K562 (cell line): ENCODE results near the gene TMEM218. TPM values are rescaled to one million over a fixed set of nuclear protein-coding genes. Genes with fewer than 3 reads are reported as not detected.

Experiments
- ATAC-seq: fragments of 200-7000 bp; cut with Tn5 transposase; 3 replicates; pipeline ENCODE4 v1.9.1; 2020; ENCODE audit warnings: moderate library complexity
- BruUV-seq: library from RNA; stranded (reverse); fragments of 400-500 nt; replicated peaks from 2 replicates; lab custom pipeline; 2021; lab: Mats Ljungman, UMichigan
- CTCF ChIA-PET: fragments of 300-600 bp; formaldehyde crosslinking; extraction: SDS; loops from one replicate; lab custom pipeline; 2021; ENCODE audit warnings: low intra/inter-chr PET ratio; lab: Yijun Ruan, JAX
- POLR2A ChIA-PET: fragments of 300-600, 350-650 bp; sonication (Branson Sonifier 250); formaldehyde crosslinking; extraction: SDS; loops from one replicate; lab custom pipeline; 2021; ENCODE audit warnings: antibody characterized with exemption, inconsistent platforms; lab: Yijun Ruan, JAX
- DNase-seq, 4 experiments: peaks; one replicate each; pipeline versions ENCODE4 v3.0.0 to v3.0.0-alpha.2; 2011 to 2018; ENCODE audit warnings: low spot score in 3 of 4, mixed read lengths in 3 of 4; ENCODE audit errors: extremely low read depth in 1 of 4
- FAIRE-seq: peaks from 2 replicates; lab custom pipeline; 2011; peaks lifted over from hg19 to GRCh38; lab: Jason Lieb, UNC
- H2AFZ ChIP-seq: 2 replicates; pipeline ENCODE4 v1.6.0; 2011; ENCODE audit warnings: low read depth, low read length, control low read depth, inconsistent platforms
- H3K27ac ChIP-seq: fragments of 200-600 bp; 3 replicates; pipeline ENCODE4 v1.8.0; 2011; ENCODE audit warnings: low read depth, mild to moderate bottlenecking, control low read depth, inconsistent platforms, low read length, moderate library complexity, mixed read lengths; ENCODE audit errors: extremely low read depth
- H3K27me3 ChIP-seq, 2 experiments: fragments of 300-600 bp in 1 of 2; 2 replicates in 1 of 2; 3 replicates in 1 of 2; pipeline versions ENCODE4 v1.6.0 to v1.8.0; 2011; ENCODE audit warnings: inconsistent platforms in 2 of 2, low read length in 2 of 2, mild to moderate bottlenecking in 1 of 2, mixed read lengths in 1 of 2, moderate library complexity in 1 of 2; ENCODE audit not compliant: control insufficient read depth in 2 of 2, insufficient read depth in 2 of 2
- H3K36me3 ChIP-seq: fragments of 300-600 bp; 3 replicates; pipeline ENCODE4 v1.8.0; 2011; ENCODE audit warnings: mild to moderate bottlenecking, low read length, inconsistent platforms; ENCODE audit not compliant: control insufficient read depth, insufficient read depth
- H3K4me1 ChIP-seq, 2 experiments: fragments of 200-600 bp in 1 of 2; replicated peaks in 1 of 2; 2 replicates in 1 of 2; 3 replicates in 1 of 2; pipeline versions ENCODE4 v1.5.1 to v1.8.0; 2011; ENCODE audit warnings: inconsistent platforms in 2 of 2, low read length in 2 of 2, mild to moderate bottlenecking in 1 of 2, mixed read lengths in 1 of 2, moderate library complexity in 1 of 2; ENCODE audit not compliant: control insufficient read depth in 2 of 2, insufficient read depth in 2 of 2
- H3K4me2 ChIP-seq: 2 replicates; pipeline ENCODE4 v1.6.1; 2011; ENCODE audit warnings: low read length, control low read depth, inconsistent platforms, mixed read lengths; ENCODE audit not compliant: insufficient read depth
- H3K4me3 ChIP-seq: fragments of 200-600 bp; sonication (generic), shearing (Covaris generic); 2 replicates; pipeline ENCODE4 v1.5.1; 2016; ENCODE audit warnings: control low read depth, inconsistent platforms
- H3K79me2 ChIP-seq: fragments of 200-600 bp; 3 replicates; pipeline ENCODE4 v1.8.0; 2011; ENCODE audit warnings: low read length, inconsistent platforms; ENCODE audit not compliant: control insufficient read depth, insufficient read depth
- H3K9ac ChIP-seq, 2 experiments: 2 replicates each; pipeline versions ENCODE4 v1.6.0 to v1.6.1; 2011; ENCODE audit warnings: low read depth in 2 of 2, low read length in 2 of 2, control low read depth in 1 of 2, inconsistent platforms in 1 of 2, mild to moderate bottlenecking in 1 of 2, mixed read lengths in 1 of 2; ENCODE audit not compliant: insufficient read depth in 1 of 2
- H3K9me1 ChIP-seq: one replicate; pipeline ENCODE4 v1.6.0; 2011; ENCODE audit warnings: inconsistent platforms, mild to moderate bottlenecking, low read length, moderate library complexity; ENCODE audit not compliant: control insufficient read depth, insufficient read depth
- H3K9me3 ChIP-seq: replicated peaks from 2 replicates; pipeline ENCODE4 v1.5.1; 2011; ENCODE audit warnings: low read depth, low read length, inconsistent platforms; ENCODE audit not compliant: control insufficient read depth, insufficient read depth
- H4K20me1 ChIP-seq: replicated peaks from 2 replicates; pipeline ENCODE4 v1.6.1; 2011; ENCODE audit warnings: low read length, inconsistent platforms, mixed read lengths; ENCODE audit not compliant: control insufficient read depth, insufficient read depth
- CREM ChIP-seq: IDR thresholded peaks from 2 replicates; pipeline ENCODE4 v1.6.1; 2014; ENCODE audit warnings: antibody characterized with exemption, low read depth
- HEY1 ChIP-seq: fragments of 250-450 bp; sonication (Bioruptor Pico); IDR thresholded peaks from 2 replicates; pipeline ENCODE4 v1.5.0; 2020; ENCODE audit warnings: mild to moderate bottlenecking, moderate library complexity, borderline replicate concordance
- HNRNPK ChIP-seq: fragments of 200-400 bp; formaldehyde crosslinking; IDR thresholded peaks from one replicate; pipeline ENCODE4 v1.6.1; 2018; ENCODE audit warnings: mild to moderate bottlenecking, low read depth, low read length; ENCODE audit not compliant: poor library complexity, severe bottlenecking
- HNRNPUL1 ChIP-seq: fragments of 200-400 bp; formaldehyde crosslinking; IDR thresholded peaks from 2 replicates; pipeline ENCODE4 v1.6.1; 2017; ENCODE audit warnings: low read length
- HSF4 ChIP-seq: fragments of 250-450 bp; sonication (Bioruptor Pico); IDR thresholded peaks from 2 replicates; pipeline ENCODE4 v2.1.2; 2022; ENCODE audit warnings: mild to moderate bottlenecking, moderate library complexity, borderline replicate concordance
- NFIC ChIP-seq: fragments of 450-650 bp; IDR thresholded peaks from 2 replicates; pipeline ENCODE4 v1.6.1; 2017; ENCODE audit warnings: mild to moderate bottlenecking, inconsistent platforms
- NR4A1 ChIP-seq, 2 experiments: fragments of 250-450 bp in 1 of 2; fragments of 450-650 bp in 1 of 2; sonication (Bioruptor Pico) in 1 of 2; IDR thresholded peaks; 2 replicates each; pipeline versions ENCODE4 v1.4.0 to v1.6.1; 2016 to 2020; ENCODE audit warnings: mild to moderate bottlenecking in 2 of 2, missing compliant biosample characterization in 1 of 2, missing genetic modification characterization in 1 of 2, moderate library complexity in 1 of 2
- POLR2G ChIP-seq: fragments of 200-400 bp; formaldehyde crosslinking; IDR thresholded peaks from 2 replicates; pipeline ENCODE4 v1.6.1; 2017; ENCODE audit warnings: low read depth, mild to moderate bottlenecking, antibody characterized with exemption, low read length, moderate library complexity
- SAP30 ChIP-seq: fragments of 200-600 bp; sonication (generic); IDR thresholded peaks from 2 replicates; pipeline ENCODE4 v1.6.1; 2012; ENCODE audit warnings: borderline replicate concordance, low read depth, mild to moderate bottlenecking, moderate library complexity, low read length, control low read depth, inconsistent platforms; ENCODE audit not compliant: insufficient read depth, poor library complexity, severe bottlenecking
- ZFP1 ChIP-seq: fragments of 450-650 bp; formaldehyde crosslinking; IDR thresholded peaks from 2 replicates; pipeline ENCODE4 v1.4.0; 2020; ENCODE audit warnings: mild to moderate bottlenecking, mixed read lengths
- ZKSCAN8 ChIP-seq: fragments of 200-800 bp; sonication (Bioruptor generic); IDR thresholded peaks from 2 replicates; pipeline ENCODE4 v1.6.1; 2016; ENCODE audit warnings: missing genetic modification characterization, missing compliant biosample characterization
- WGBS: fragments of 100-300 bp; shearing (Covaris generic); methylation state at CpG from one replicate; pipeline ENCODE4 v1.1.6; 2016; ENCODE audit warnings: low coverage, mixed read lengths; ENCODE audit not compliant: insufficient coverage; ENCODE audit errors: missing lambda C conversion rate; 5-methylcytosine and 5-hydroxymethylcytosine counted together
- in situ Hi-C: fragments of 300-500 bp; cut with MboI; formaldehyde crosslinking; loops from 4 replicates; pipeline ENCODE4 v1.15.0; 2018; ENCODE audit warnings: inconsistent platforms, mixed read lengths
- intact Hi-C: fragments of 100-400 bp; cut with micrococcal nuclease; formaldehyde crosslinking; loops from 2 replicates; pipeline ENCODE4 v1.14.2; 2022
- polyA plus RNA-seq, 8 experiments: library from polyadenylated mRNA; depleted of rRNA in 4 of 8; stranded (reverse) in 5 of 8; unstranded in 3 of 8; fragments of >200 nt; fragmentation: Nextera tagmentation in 2 of 8; fragmentation: Illumina TruSeq in 1 of 8; extraction: Ambion mirVana in 2 of 8; extraction: Trizol in 1 of 8; gene quantifications; 2 replicates each; pipeline versions ENCODE4 v1.2.1 to v1.2.3, GENCODE V29; 2011 to 2014; ENCODE audit warnings: inconsistent platforms in 1 of 8, missing spikeins in 1 of 8
- total RNA-seq, 7 experiments: library from RNA; depleted of rRNA in 6 of 7; stranded (reverse); fragments of >200 nt in 6 of 7; fragmentation: Illumina TruSeq in 2 of 7; extraction: Trizol in 2 of 7; gene quantifications; 2 replicates each; pipeline versions ENCODE4 v1.2.1 to v1.2.3, GENCODE V29; 2011 to 2021; ENCODE audit warnings: low replicate concordance in 1 of 7

The TMEM218 gene
- total and polyA plus RNA-seq, 9 of the 15 experiments (the other 6 are each of a cell fraction or from before 2014, with no cell fraction given) = 13.4 to 32.2 (median 25.4) TPM

DNA sequence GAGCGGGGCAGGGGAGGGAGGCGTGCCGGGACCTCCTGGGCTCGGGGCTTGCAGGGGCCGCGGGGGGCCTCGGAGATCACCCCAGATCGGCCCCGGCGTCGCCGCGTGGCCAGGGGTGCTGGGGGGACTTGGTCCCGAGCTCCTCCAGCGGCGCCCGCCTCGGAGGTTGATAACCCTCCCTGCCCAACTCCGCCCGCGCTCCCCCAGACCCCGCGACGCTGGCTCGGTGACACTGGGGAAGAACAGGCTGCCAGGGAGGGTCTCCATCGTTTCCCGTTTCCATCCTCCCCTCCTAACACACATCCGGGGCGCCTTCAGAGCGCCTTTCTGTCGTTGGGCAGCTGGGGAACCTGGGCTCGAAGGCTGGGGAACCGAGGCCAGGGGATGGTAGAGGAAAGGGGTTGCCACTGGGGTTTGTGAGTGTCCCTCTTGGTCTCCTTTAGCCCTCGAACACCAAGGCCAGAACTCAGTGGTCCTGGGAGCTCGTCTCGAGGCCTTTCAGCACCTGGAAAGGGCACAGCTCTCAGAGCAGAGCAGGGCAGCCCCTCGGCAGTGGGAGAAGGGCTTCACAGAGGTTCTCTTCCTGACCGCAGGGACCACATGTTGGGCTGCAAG, 47.9 kb downstream of the TMEM218 start:
- no TSS peak for BruUV-seq
- no peaks in the 10 kb centered on the region for H3K36me3 ChIP-seq
- no peaks in the 10 kb centered on the region for H3K79me2 ChIP-seq
- no peaks in the 10 kb centered on the region for H3K9me3 ChIP-seq
- no peaks in the 10 kb centered on the region for H3K27me3 ChIP-seq
- DNase-seq = no peak
- no peak for FAIRE-seq
- WGBS = 71% methylated on average over 13 of the region's 38 CpGs
- intact Hi-C loops = no loop called here
- H3K4me2 ChIP-seq = no peak overlapping the region
- no peak overlapping the region for H3K9ac ChIP-seq
- no peak overlapping the region for H3K27ac ChIP-seq
- ATAC-seq = no peak
- H3K4me3 ChIP-seq = no peak overlapping the region
- ChIA-PET POLR2A (interaction anchor here (0.6 kb wide), 1 partner anchor 246 kb away, joined by 6 read pairs; no protein-coding TSS in a partner anchor), CTCF (no interaction called here)
- TF ChIP-seq CREM (no peak), NFIC (no peak), HNRNPK (no peak), POLR2G (0 out of 2 replicates have a peak, but pooled peaks have one; percentile 9)
- peaks cover under 1 to 8% of the 10 kb centered on the region in 2 experiments; a peak in 4 of 5 replicates for H3K4me1 ChIP-seq
- H2AFZ ChIP-seq = no peak overlapping the region
- no peaks in the 10 kb centered on the region for H4K20me1 ChIP-seq
- H3K9me1 ChIP-seq = no peaks in the 10 kb centered on the region
- in situ Hi-C loops = no loop called here

DNA sequence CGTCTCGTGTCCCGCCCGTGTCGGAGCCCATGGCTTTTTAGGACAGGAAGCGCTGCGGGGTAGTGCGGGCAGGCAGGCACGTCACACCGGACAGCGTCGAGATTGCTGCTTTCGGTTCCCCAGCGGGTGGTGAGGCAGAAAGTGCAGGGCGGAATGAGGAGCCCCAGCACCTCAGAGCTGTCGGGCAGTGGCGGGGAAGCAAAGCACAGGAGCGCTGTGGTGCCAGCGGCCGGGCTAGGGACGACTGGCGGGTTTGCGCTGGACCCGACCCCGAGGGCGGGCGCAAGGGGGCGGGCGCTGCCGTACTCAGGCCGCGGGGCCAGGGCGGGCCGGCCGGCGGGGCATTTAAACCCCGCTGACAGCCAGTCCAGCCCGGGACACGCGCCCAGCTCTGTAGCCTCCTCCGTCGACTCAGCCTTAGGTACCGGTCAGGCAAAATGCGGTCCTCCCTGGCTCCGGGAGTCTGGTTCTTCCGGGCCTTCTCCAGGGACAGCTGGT, 48.4 kb downstream of the TMEM218 start, which contains the start of gene SLC37A2:
Gene SLC37A2 (plus strand): TSS at position 375 of the 498 bp plus-strand sequence. CDS start 63 bp downstream, at position 438.
- Histone ChIP-seq H2AFZ (no peak within 1 kb of the TSS), H3K4me2 (no peak within 1 kb of the TSS), H3K4me1 (peaks cover 5 to 8% of the 10 kb centered on the region in 2 experiments; a peak in 4 of 5 replicates), H4K20me1 (no peaks in the 10 kb centered on the region), H3K9ac (no peak within 1 kb of the TSS), H3K27me3 (no peaks in the 10 kb centered on the region), H3K79me2 (no peaks in the 10 kb centered on the region), H3K9me1 (no peaks in the 10 kb centered on the region), H3K4me3 (no peak within 1 kb of the TSS), H3K27ac (no peak within 1 kb of the TSS), H3K9me3 (no peaks in the 10 kb centered on the region), H3K36me3 (no peaks in the 10 kb centered on the region)
- BruUV-seq = no TSS peak
- in situ Hi-C loops (no loop called here), intact Hi-C loops (no loop called here)
- ATAC-seq = no peak
- TF ChIP-seq SAP30 = no peak
- no peak for TF ChIP-seq ZFP1 (CRISPR knock-in tag)
- no peak for TF ChIP-seq HEY1 (CRISPR knock-in tag)
- no peak for TF ChIP-seq NR4A1 (CRISPR knock-in tag; IDR thresholded peaks at IDR 0.05)
- no peak for TF ChIP-seq NR4A1 (tag; IDR thresholded peaks at IDR 0.05)
- no peak for TF ChIP-seq HNRNPUL1
- 0 out of 2 replicates have a peak, but pooled peaks have one; percentile 29 for TF ChIP-seq POLR2G
- TF ChIP-seq ZKSCAN8 (CRISPR knock-in tag) = no peak
- TF ChIP-seq HSF4 (CRISPR knock-in tag) = no peak
- DNase-seq = no peak
- ChIA-PET CTCF (no interaction called here), POLR2A (interaction anchor here (0.6 kb wide), 1 partner anchor 246 kb away, joined by 6 read pairs; no protein-coding TSS in a partner anchor)
- FAIRE-seq = no peak
- WGBS = 93% methylated on average over 16 of the region's 46 CpGs
